ENCODE data around the gene DSCAML1.

DSCAML1 gene

DNA sequence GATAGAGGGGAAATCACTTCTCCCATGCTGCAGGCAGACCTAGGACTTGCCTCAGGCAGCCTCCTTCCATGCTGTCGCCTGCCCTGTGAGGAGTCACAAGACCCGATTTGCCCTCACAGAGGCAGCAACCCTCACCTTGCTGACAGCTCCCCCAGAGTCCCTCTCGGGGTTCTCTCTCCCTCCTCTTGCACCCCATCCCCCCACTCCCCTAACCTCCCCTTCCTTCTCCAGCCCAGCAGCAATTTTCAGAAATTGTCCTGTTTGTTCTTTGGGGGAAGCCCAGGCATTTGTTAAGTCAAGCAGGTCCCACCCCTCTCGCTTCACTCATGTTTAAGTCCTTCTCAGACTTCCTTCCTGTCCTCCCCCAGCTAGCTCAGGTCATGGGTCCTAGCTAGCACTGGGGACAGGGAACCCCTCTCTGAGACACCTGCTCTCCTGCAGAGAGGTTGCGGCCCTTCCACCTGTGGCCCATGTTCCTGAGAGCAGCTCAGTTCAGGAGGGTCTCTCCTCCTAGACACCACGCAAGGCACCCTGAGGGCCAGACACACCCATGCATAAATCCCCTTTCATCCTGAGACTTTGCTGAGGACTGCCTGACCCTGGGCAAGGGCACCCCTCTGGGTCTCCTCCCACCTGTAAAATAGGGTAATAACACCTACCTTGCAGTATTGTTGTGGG is 33.8 kb upstream of the DSCAML1 start:
- TF ChIP-seq, protein P1, sequence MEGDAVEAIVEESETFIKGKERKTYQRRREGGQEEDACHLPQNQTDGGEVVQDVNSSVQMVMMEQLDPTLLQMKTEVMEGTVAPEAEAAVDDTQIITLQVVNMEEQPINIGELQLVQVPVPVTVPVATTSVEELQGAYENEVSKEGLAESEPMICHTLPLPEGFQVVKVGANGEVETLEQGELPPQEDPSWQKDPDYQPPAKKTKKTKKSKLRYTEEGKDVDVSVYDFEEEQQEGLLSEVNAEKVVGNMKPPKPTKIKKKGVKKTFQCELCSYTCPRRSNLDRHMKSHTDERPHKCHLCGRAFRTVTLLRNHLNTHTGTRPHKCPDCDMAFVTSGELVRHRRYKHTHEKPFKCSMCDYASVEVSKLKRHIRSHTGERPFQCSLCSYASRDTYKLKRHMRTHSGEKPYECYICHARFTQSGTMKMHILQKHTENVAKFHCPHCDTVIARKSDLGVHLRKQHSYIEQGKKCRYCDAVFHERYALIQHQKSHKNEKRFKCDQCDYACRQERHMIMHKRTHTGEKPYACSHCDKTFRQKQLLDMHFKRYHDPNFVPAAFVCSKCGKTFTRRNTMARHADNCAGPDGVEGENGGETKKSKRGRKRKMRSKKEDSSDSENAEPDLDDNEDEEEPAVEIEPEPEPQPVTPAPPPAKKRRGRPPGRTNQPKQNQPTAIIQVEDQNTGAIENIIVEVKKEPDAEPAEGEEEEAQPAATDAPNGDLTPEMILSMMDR (IDR thresholded peaks at IDR 0.05; ENCODE audit: control insufficient read depth, extremely low read depth, insufficient read depth), result no peak
- no peak for DNase-seq (ENCODE audit: low read depth)
- no peak overlapping the region for H3K4me3 ChIP-seq (ENCODE audit: low read depth, low read length)

DNA sequence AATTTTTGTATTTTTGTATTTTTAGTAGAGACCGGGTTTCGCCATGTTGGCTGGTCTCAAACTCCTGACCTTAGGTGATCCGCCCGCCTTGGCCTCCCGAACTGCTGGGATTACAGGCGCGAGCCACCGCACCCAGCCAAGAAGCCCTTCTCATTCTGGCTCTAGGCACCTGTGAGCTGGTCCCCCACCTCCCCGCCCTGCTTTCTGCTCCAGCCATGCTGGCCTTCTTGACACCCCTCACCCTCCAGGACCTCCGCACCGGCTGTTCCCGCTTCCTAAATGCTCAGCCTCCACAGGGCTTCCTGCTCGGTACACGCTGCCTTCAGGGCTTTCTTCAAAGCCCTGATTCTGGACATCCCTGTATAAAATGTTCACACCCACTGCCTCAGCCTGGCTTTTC is 33.1 kb upstream of the DSCAML1 start:
- H3K4me3 ChIP-seq (ENCODE audit: low read depth, low read length), result no peak overlapping the region
- TF ChIP-seq, protein P1 (IDR thresholded peaks at IDR 0.05; ENCODE audit: control insufficient read depth, extremely low read depth, insufficient read depth), result no peak
- no peak for DNase-seq (ENCODE audit: low read depth)

DNA sequence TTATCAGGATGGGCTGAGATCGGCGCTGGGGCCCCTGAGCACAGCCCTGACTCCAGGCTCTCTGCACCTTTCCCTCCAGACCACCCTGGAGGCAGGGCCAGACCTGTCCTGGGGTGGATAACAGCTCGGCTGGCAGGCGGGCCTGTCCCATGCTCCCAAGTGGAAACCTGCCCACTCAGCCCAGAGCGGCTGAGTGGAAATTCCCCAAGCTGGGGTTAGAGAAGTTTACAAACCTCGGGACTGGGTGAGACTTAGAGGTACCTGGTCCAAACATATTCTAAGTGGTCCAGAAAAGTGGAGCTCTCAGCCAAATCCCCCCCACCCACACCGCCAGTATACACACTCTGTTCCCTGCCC is 32.3 kb upstream of the DSCAML1 start:
- TF ChIP-seq, protein P1 (IDR thresholded peaks at IDR 0.05; ENCODE audit: control insufficient read depth, extremely low read depth, insufficient read depth), result no peak
- H3K4me3 ChIP-seq (ENCODE audit: low read depth, low read length), result no peak overlapping the region
- DNase-seq (ENCODE audit: low read depth), result no peak

DNA sequence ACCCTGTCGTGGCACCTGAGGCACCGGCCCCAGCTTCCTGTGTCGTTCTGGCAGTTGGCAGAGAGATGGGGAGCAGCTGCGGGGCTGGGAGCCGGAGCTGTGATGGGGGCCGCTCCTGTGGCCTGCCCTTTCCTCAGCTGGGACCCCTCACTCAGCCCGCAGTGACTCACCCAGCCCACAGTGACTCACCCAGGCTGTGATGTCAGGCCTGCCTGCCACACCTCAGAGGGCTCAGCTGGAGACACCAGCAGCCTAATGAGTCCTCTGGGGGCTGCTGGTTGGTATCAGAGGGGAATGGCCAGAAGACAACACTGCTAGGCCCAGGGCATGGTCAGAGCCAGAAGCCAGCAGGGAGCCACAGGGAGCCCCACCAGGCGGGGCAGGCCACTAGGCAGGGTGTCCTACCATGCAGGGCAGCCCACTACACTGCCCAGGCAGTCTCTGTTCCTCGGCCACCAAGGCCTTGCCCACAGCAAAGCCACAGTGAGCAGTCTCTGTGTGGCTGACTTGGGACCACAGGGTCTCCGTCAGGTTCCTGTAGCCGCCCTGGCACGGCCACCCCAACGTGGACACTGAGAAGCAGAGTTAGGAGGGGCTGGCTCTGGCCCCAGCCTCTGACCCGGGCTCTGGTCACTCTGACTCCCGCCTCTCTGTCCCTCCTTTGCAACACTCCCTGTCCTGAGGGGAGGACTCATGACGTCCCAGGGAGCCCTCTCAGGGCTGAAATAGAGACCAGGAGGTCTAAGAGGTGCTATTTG is 31.8 kb upstream of the DSCAML1 start:
- TF ChIP-seq, protein P1 (IDR thresholded peaks at IDR 0.05; ENCODE audit: control insufficient read depth, extremely low read depth, insufficient read depth), result no peak
- DNase-seq (ENCODE audit: low read depth), result no peak

DNA sequence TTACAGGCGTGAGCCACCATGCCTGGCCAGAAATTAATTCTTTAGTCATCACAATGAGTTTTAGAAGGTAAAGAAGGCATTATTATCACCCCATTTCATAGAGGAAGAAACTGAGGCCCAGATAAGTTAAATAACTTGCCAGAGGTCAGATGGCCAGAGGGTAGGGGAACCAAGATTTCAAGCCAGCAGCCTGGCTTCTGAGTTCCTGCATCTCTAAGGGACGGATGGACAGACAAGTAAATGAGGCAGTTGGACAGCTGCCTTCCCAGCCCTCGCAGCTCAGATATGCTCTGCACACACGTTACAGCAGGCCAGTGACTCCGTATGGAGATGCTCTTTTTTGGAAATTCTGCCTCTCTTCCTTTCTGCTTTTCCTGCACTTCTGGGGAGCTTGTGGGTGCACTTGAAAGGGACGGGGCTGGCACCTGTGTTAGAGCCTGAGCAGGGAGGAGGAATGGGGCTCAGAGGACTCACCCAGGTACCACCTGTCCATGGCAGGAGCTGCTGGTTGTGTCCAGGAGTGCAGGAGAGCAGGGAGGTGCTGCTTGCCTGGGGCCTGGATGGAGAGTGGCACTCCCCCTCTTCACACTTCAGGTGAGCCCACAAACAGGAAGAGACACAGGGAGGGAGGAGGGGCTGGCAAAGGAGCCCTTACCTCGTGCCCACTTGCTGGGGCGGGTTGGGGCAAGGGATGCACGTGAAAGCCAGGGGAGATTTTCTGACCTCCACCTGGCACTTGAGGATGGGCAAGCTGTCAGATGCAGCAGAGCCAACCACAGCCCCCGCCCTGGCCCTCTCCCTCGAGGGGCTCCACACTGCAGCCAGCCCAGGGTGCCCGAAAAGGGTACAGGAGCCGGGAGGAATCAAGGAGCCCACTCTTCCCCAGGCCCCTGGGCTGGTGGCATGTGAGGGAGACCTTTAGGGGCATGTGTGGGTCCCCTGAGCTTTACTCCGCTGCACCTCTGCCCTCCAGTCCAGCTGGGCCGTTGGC is 30.8 kb upstream of the DSCAML1 start:
- no peak for DNase-seq (ENCODE audit: low read depth)

More for the DNA sequence above, 31.8 kb upstream of the DSCAML1 start:
- H3K4me3 ChIP-seq (ENCODE audit: low read depth, low read length), result no peak overlapping the region

DNA sequence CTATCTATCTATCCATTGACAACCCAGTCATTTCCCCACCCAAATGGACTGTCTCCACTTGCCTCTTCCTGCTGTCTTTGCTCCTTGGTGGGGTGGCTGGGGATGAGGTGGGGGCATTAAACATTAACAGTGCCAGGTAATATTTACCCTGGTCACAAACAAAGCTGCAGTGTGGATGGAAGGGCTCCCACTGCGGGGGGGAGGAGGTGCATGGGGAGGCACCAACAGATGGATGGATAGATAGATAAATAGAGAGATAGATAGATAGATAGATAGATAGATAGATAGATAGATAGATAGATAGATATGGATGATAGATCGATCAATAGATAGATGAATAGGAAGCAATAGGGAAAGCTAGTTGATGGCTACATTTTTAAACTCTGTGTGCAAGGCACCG is 29.8 kb upstream of the DSCAML1 start:
- H3K4me3 ChIP-seq (ENCODE audit: low read depth, low read length), result no peak overlapping the region
- TF ChIP-seq, protein P1 (IDR thresholded peaks at IDR 0.05; ENCODE audit: control insufficient read depth, extremely low read depth, insufficient read depth), result no peak
- DNase-seq (ENCODE audit: low read depth), result no peak

More for the DNA sequence above, 30.8 kb upstream of the DSCAML1 start:
- TF ChIP-seq, protein P1 (IDR thresholded peaks at IDR 0.05; ENCODE audit: control insufficient read depth, extremely low read depth, insufficient read depth), result no peak
- no peak overlapping the region for H3K4me3 ChIP-seq (ENCODE audit: low read depth, low read length)
